LNCaP clone FGC (cell line): ENCODE measurements around the gene PRDM5.
A peak's percentile ranks its signal among the peaks of the same experiment; 100 is the strongest.

ENCODE experiments used
- DNase-seq: peaks from one replicate; pipeline ENCODE4 v3.0.0-alpha.2; 2011; ENCODE audit warnings: low read depth
- H3K4me3 ChIP-seq: 2 replicates; pipeline ENCODE4 v1.5.1; 2011; ENCODE audit warnings: mild to moderate bottlenecking, low read depth, low read length, control low read depth
- TF ChIP-seq, protein P1 (sequence below): IDR thresholded peaks from 2 replicates; pipeline ENCODE4 v1.5.1; 2012; ENCODE audit warnings: mild to moderate bottlenecking; ENCODE audit not compliant: control insufficient read depth, insufficient read depth; ENCODE audit errors: extremely low read depth

Gene PRDM5

DNA sequence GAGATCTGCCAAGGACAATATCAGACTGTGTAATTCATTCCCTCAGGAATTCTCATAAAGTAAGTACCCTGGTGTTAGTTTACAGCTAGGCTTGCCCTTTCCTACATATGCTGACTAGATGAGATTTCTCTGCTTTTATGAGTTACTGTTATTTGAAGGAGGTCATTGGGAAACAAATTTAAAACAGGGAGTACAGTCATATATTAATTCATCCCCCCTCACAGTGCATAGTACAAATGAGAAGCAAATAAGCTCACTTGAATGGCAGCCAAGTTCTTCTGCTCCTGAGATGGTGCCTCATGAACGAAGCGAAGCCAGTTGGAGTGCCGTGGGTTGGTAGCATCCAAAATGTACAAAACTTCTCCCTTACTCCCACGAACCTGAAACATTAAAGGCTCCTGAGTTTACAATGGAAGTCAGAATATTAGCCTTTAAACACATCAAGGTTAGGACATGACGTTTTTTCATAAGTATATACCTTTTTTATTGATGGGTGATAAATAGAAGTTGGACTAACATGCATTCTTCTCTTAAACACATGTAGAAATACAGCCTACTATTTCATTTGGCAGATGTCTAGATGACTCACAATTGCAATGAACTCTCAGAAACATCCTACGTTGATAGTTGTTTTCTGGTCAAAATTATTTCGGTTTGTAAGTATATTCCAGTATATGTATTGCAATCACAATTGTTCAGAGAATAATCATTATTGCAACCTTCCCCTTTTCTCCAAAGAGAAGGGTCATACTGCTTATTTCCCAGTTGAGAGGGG, 69.2 kb downstream of the PRDM5 start:
- TF ChIP-seq, protein P1, sequence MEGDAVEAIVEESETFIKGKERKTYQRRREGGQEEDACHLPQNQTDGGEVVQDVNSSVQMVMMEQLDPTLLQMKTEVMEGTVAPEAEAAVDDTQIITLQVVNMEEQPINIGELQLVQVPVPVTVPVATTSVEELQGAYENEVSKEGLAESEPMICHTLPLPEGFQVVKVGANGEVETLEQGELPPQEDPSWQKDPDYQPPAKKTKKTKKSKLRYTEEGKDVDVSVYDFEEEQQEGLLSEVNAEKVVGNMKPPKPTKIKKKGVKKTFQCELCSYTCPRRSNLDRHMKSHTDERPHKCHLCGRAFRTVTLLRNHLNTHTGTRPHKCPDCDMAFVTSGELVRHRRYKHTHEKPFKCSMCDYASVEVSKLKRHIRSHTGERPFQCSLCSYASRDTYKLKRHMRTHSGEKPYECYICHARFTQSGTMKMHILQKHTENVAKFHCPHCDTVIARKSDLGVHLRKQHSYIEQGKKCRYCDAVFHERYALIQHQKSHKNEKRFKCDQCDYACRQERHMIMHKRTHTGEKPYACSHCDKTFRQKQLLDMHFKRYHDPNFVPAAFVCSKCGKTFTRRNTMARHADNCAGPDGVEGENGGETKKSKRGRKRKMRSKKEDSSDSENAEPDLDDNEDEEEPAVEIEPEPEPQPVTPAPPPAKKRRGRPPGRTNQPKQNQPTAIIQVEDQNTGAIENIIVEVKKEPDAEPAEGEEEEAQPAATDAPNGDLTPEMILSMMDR, result no peak
- H3K4me3 ChIP-seq, result no peak overlapping the region
- DNase-seq, result no peak

DNA sequence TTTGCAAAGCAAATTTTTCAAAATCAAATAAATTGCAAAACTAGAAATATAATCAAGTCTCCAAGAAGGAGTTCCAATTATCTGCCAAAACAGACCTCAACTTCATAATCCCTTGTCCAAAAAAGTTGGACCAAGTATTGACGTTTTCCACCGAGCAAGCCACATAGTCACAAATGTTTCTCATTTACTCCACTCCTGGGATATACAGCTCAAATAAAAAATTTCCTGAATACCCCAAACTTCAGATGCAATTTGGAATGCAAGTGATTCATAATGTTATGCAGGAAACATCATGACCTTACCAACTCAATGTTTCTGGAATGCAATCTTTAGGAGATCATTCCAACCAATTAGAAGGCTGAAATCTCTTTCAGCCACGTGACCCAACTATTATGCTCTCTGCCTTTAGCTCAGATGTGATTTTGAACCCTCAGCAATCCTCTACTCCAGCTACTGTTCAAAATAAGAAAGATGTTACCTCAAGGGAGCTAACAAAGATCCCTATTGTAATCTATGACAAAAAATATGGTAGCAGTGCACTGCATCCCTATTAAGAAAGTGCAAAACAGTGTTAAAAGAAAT, 72.4 kb downstream of the PRDM5 start:
- no peak overlapping the region for H3K4me3 ChIP-seq
- DNase-seq, result no peak
- TF ChIP-seq, protein P1, result no peak

DNA sequence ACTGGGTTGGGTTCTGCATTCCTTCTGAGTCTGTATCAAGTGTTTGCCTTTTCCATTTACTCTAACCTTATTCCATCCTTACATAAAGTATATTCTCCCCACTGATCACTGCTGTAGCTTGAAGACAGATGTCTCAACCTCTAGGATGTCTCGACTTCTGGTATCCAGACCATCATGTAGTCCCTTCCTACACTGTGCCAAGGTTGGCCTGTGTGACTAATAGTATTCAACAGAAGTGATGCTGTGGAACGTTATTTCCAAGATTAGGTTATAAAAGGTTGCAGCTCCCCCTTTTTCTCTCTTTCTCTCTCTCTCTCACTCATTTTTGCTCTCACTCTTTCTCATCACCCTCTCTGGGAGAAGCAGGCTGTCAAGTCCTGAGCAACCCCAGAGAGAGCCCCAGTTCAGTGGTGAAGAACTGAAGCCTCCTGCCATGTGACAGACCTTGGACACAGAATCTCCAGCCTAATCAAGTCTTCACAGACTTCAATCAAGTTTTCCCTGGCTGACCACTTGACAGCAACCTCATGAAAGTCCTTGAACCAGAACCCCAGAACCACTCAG, 75.4 kb downstream of the PRDM5 start:
- no peak for DNase-seq
- H3K4me3 ChIP-seq, result no peak overlapping the region
- TF ChIP-seq, protein P1, result no peak

DNA sequence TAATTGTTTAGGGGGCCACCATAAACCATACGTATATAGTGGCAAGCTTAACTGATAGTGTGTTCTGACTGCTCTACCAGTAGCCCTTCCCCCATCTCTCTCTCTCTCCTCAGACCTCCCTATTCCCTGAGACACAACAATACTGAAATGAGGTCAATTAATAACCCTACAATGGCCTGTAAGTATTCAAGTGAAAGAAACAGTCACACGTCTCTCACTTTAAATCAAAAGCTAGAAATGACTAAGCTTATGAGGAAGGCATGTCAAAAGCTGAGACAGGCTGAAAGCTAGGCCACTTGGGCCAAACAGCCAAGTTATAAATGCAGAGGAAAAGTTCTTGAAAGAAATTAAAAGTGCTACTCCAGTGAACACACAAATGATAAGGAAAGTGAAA, 78.0 kb downstream of the PRDM5 start:
- no peak for DNase-seq
- H3K4me3 ChIP-seq, result no peak overlapping the region
- TF ChIP-seq, protein P1, result no peak

DNA sequence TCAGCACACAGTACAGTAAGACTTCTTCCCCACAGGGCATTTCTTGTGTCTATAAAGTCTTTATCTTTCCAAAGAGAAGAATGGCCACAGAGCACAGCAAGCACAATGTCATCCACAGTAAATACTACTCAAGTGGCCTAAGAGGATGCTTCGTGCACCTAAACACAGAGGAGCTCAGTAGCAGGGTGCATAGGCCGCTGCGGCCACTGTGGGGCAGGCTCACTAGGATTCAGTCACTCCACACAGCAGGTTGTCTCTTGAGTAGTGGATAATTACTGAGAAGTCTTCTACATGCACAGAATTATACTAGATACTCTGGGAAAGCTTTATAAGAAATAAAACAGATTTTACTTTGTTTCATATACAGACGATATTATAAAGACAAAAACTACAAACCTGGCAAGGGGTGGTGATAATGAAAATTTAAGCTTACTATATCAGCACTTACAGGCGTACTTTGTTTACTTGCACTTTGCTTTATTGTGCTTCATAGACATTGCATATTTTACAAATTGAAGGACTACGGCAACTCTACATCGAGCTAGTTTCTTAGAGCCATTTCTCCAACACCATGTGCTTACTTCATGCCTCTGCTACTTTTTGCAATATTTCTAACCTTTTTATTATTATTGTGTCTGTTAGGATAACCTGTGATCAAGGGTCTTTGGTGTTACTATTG, 78.5 kb downstream of the PRDM5 start:
- TF ChIP-seq, protein P1, result peak; percentile 49
- no peak for DNase-seq

DNA sequence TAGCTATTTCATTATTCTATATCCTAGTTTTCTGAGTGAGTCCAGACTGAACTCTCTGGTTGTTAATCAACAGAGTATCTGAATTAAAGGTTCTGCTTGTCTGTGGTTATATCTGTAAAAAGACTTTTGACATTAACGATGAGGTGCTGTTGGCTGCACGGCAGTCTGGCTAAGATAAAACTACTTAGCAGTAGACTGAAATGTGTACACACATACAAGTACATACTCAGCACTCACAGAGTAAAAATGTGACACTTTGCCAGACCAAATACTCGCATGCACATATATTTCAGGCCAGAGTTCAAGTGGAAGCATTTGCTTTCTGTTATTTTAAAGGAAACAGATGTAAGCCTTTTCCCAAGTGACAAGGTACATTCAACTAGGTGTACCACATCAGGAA, 80.5 kb downstream of the PRDM5 start:
- no peak for DNase-seq
- TF ChIP-seq, protein P1, result no peak
- no peak overlapping the region for H3K4me3 ChIP-seq

More for the DNA sequence above, 78.5 kb downstream of the PRDM5 start:
- no peak overlapping the region for H3K4me3 ChIP-seq
